ENCODE results near the gene TTLL10. TPM values are rescaled to one million over a fixed set of nuclear protein-coding genes. Genes with fewer than 3 reads are reported as not detected.

Gene TTLL10
- total and polyA plus RNA-seq, 2 of the 8 experiments (the other 6 are each of a cell fraction or from before 2014, with no cell fraction given) = 1.1 to 1.7 TPM

DNA sequence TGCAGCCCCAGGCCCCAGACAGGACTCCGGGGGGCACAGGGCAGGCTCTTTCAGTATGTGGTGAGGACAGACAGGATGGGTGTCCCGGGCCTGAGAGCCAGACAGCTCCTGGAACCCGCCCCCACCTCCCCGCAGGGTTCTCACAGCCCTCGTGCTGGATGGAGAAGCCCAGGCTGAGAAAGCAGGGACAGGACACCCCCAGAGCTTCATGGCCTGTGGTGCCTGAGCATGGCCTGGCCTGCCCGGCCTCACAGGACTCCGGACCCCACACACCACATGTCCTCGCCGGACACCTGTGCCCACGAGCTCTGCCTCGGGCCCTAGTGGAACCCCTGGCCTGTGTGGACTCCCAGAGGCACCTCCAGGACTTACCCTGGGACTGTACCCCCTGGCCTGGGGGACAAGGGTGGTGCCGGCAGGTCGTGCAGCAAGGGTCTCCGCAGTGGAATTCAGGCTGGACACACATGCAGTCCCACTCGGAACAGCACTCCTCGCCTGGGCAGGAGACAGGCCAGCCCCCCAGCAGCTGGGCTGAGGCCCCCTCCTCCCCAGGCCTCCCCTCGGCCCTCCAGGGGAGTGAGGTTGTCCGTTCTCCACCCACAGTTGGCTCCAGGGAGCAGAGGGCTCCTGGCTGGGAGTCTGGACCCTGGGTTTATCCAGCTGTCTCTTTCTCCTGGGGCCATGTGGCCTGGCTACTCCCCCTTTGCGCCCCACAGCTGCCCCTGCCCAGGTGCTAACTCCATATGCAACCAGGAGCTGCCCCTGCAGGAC, 31.5 kb downstream of the TTLL10 start:
- Histone ChIP-seq H3K4me2 (ENCODE audit: insufficient read depth in 1 of 2, low read depth in 2 of 2, low read length in 2 of 2) (peak overlapping the region in 1 of 2 experiments; percentile 67; a peak in 2 of 4 replicates), H3K79me1 (ENCODE audit: low read depth, low read length) (no peaks in the 10 kb centered on the region), H3K9me3 (ENCODE audit: insufficient read depth in 2 of 2, low read depth in 1 of 2, low read length in 1 of 2) (no peaks in the 10 kb centered on the region), H3K4me3 (ENCODE audit: extremely low read depth in 1 of 4, insufficient read depth in 2 of 4, low read depth in 3 of 4, low read length in 4 of 4) (no peak overlapping the region), H3K56ac (replicated peaks; ENCODE audit: insufficient read length, low read depth, low read length) (no peak overlapping the region), H3K27me3 (replicated peaks in 1 of 4; ENCODE audit: control insufficient read depth in 3 of 4, extremely low read depth in 1 of 4, insufficient read depth in 3 of 4, low read length in 3 of 4) (peaks cover 2 to 19% (median 17%) of the 10 kb centered on the region in 4 experiments), H3K4ac (replicated peaks; ENCODE audit: insufficient read length, low read depth, low read length) (no peak overlapping the region), H4K5ac (ENCODE audit: insufficient read length, low read depth, low read length) (no peak overlapping the region), H3K9ac (replicated peaks in 1 of 4; ENCODE audit: extremely low read depth in 1 of 4, low read depth in 3 of 4, low read length in 3 of 4) (no peak overlapping the region), H4K8ac (ENCODE audit: extremely low read depth, insufficient read depth, low read length) (no peak overlapping the region; the same call in 1 of the 2 replicates), H3K79me2 (ENCODE audit: control insufficient read depth in 1 of 2, insufficient read depth in 2 of 2, low read length in 2 of 2) (no peaks in the 10 kb centered on the region), H2AFZ (ENCODE audit: low read length) (no peak overlapping the region), H3K14ac (ENCODE audit: insufficient read length) (no peak overlapping the region), H4K20me1 (replicated peaks in 1 of 2; ENCODE audit: control insufficient read depth in 1 of 2, insufficient read depth in 2 of 2, low read length in 2 of 2) (no peaks in the 10 kb centered on the region), H2AK5ac (ENCODE audit: low read depth, low read length) (peak overlapping the region; percentile 19; the same call in 1 of the 2 replicates), H2BK5ac (ENCODE audit: low read depth, low read length) (no peak overlapping the region), H3K23me2 (ENCODE audit: low read depth, low read length) (peaks cover 8% of the 10 kb centered on the region; the same call in 1 of the 2 replicates), H3K4me1 (replicated peaks in 1 of 4; ENCODE audit: control insufficient read depth in 3 of 4, insufficient read depth in 4 of 4, low read length in 3 of 4) (peaks cover 0 to 16% (median 6%) of the 10 kb centered on the region in 4 experiments; a peak in 6 of 7 replicates), H3K23ac (ENCODE audit: insufficient read length) (no peak overlapping the region), H2BK15ac (ENCODE audit: low read length) (no peak overlapping the region), H4K91ac (replicated peaks; ENCODE audit: insufficient read length, low read length) (no peak overlapping the region), H2BK120ac (replicated peaks; ENCODE audit: low read depth, low read length) (no peak overlapping the region), H3K18ac (ENCODE audit: extremely low read depth, low read length) (no peak overlapping the region), H2BK20ac (ENCODE audit: low read length) (no peak overlapping the region), H2BK12ac (ENCODE audit: low read depth, low read length) (no peak overlapping the region), H3K27ac (ENCODE audit: low read depth, low read length) (no peak overlapping the region), H3K36me3 (ENCODE audit: control insufficient read depth in 2 of 4, insufficient read depth in 4 of 4, low read length in 3 of 4) (no peaks in the 10 kb centered on the region)
- 88% methylated on average over 17 of the region's 19 CpGs; no CpG with 5 or more reads in 1 of the 2 experiments for WGBS, 2 experiments (ENCODE audit: extremely low coverage in 1 of 2, insufficient coverage in 1 of 2, insufficient read length in 1 of 2, insufficient replicate concordance in 2 of 2, low coverage in 1 of 2, low lambda C conversion rate in 2 of 2, missing lambda C conversion rate in 1 of 2)
- TF ChIP-seq JUN (IDR thresholded peaks at IDR 0.05; ENCODE audit: low read depth, low read length) (no peak), POU5F1 (IDR thresholded peaks at IDR 0.05; ENCODE audit: low read depth, low read length) (no peak), BRCA1 (IDR thresholded peaks at IDR 0.05; ENCODE audit: low read depth, low read length) (no peak), HDAC6 (IDR thresholded peaks at IDR 0.05; ENCODE audit: low read depth, low read length) (no peak), SAP30 (IDR thresholded peaks at IDR 0.05; ENCODE audit: insufficient read depth, insufficient replicate concordance, low read length) (no peak)
- TF ChIP-seq, protein P1, sequence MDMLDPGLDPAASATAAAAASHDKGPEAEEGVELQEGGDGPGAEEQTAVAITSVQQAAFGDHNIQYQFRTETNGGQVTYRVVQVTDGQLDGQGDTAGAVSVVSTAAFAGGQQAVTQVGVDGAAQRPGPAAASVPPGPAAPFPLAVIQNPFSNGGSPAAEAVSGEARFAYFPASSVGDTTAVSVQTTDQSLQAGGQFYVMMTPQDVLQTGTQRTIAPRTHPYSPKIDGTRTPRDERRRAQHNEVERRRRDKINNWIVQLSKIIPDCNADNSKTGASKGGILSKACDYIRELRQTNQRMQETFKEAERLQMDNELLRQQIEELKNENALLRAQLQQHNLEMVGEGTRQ (IDR thresholded peaks at IDR 0.05; ENCODE audit: low read length) = no peak
- FAIRE-seq = no peak
- POLR2A ChIA-PET (ENCODE audit: partially characterized antibody) = interaction anchor here (0.8 kb wide), 1 partner anchor 37 kb away, joined by 3 read pairs; no protein-coding TSS in a partner anchor
- DNase-seq (ENCODE audit: low read depth in 1 of 2, low spot score in 2 of 2) = no peak
- CTCF ChIA-PET (ENCODE audit: partially characterized antibody) = interaction anchor here (0.6 to 1.9 kb wide), 14 partner anchors 10 to 167 kb away, joined by 3 to 5 read pairs (median 3); no protein-coding TSS in a partner anchor

All from H1 (cell line).